ENCODE measurements around the gene TMEM269. TPM values are rescaled to one million over a fixed set of nuclear protein-coding genes. Genes with fewer than 3 reads are reported as not detected.

Gene TMEM269
- total RNA-seq, 8 experiments from 2014 or later, result 0.10 to 2.3 (median 0.67) TPM

GRCh38 chr1:42767510-42768000 is 17.2 kb upstream of the TMEM269 start:
- H3K4me1 ChIP-seq (replicated peaks in 1 of 2), result peaks cover 12 to 17% of the 10 kb centered on the region in 2 donors
- WGBS, 10 experiments, result 0 to 21% (median 2%) methylated on average over 1 to 15 of the region's 23 CpGs
- H3K4me3 ChIP-seq, result peak overlapping the region; percentile 79 to 94 (median 85)
- peak in 7 of 8 experiments; percentile 6 to 50 (median 40) for ATAC-seq (replicated peaks in 6 of 8)
- in situ Hi-C loops (cut with MboI; ENCODE audit: low pct_unique_long_range_greater_than_20kb in 2 of 9, low sequenced_read_pairs in 9 of 9, unreplicated experiment in 9 of 9), result no loop called here
- H3K27ac ChIP-seq, result peak overlapping the region; percentile 85 to 89

- peak overlapping the region; percentile 79 to 94 (median 85) for H3K4me3 ChIP-seq
- H3K4me1 ChIP-seq (replicated peaks in 1 of 2), result peaks cover 12 to 17% of the 10 kb centered on the region in 2 donors
- in situ Hi-C loops (cut with MboI; ENCODE audit: low pct_unique_long_range_greater_than_20kb in 2 of 9, low sequenced_read_pairs in 9 of 9, unreplicated experiment in 9 of 9), result no loop called here
- H3K27ac ChIP-seq, result no peak overlapping the region
- ATAC-seq (replicated peaks in 6 of 8), result no peak
- 58 to 100% (median 73%) methylated on average over 1 to 2 of the region's 2 CpGs for WGBS, 10 experiments
Observed at GRCh38 chr1:42768172-42768571, 16.6 kb upstream of the TMEM269 start.

DNA sequence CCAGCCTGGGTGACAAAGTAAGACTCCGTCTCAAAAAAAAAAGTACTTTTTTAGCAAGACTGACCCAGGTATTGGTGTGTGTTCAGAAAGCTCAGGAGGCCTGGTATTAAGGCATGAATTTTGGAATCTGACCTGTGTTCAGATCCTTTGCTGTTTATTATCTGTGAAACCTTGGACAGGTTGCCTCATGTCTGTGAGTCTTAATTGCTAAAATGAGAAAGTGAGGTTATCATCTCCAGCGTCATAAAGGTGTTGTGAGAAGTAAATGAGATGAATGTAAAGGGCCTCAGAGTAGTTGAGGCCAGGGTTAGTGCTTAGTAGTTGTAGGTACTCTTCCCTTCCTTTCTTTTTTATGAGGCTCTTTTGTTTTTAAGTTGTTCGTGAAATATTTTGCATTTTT is 15.0 kb upstream of the TMEM269 start:
- Histone ChIP-seq H3K27ac (no peak overlapping the region), H3K4me1 (replicated peaks in 1 of 2) (peaks cover 4 to 7% of the 10 kb centered on the region in 2 donors), H3K4me3 (no peak overlapping the region)
- WGBS, 10 experiments, result 90 to 100% (median 97%) methylated on average over 2 to 3 of the region's 3 CpGs
- ATAC-seq (replicated peaks in 6 of 8), result no peak
- in situ Hi-C loops (cut with MboI; ENCODE audit: low pct_unique_long_range_greater_than_20kb in 2 of 9, low sequenced_read_pairs in 9 of 9, unreplicated experiment in 9 of 9), result no loop called here

DNA sequence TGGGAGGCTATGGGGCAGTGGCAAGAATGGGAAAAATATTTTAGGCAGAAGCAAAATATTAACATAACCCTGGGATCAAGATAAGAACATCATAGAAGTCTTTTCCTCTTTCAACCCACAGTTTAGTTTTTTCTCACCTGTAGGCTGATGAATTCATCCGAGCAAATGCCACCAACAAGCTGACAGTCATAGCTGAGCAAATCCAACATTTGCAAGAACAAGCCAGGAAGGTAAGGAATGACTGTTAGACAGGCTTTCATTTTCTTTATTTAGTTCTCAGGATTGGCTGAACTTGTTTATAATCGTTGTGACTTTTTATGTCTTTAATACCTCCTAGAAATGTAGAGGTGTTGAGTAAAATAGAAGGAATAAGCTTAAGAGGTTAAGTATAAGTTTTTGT is 11.4 kb upstream of the TMEM269 start:
- Histone ChIP-seq H3K4me1 (replicated peaks in 1 of 2) (peaks cover 1 to 2% of the 10 kb centered on the region in 2 donors), H3K4me3 (no peak overlapping the region), H3K27ac (no peak overlapping the region)
- 29 to 83% (median 50%) methylated on average over 2 of the region's 2 CpGs; no CpG with 5 or more reads in 1 of the 10 experiments for WGBS, 10 experiments
- ATAC-seq (replicated peaks in 6 of 8), result no peak
- in situ Hi-C loops (cut with MboI; ENCODE audit: low pct_unique_long_range_greater_than_20kb in 2 of 9, low sequenced_read_pairs in 9 of 9, unreplicated experiment in 9 of 9), result no loop called here

GRCh38 chr1:42774928-42775526 is 9.8 kb upstream of the TMEM269 start:
- H3K4me1 ChIP-seq (replicated peaks in 1 of 2), result no peaks in the 10 kb centered on the region
- in situ Hi-C loops (cut with MboI; ENCODE audit: low pct_unique_long_range_greater_than_20kb in 2 of 9, low sequenced_read_pairs in 9 of 9, unreplicated experiment in 9 of 9), result loop anchor here in 4 of 9 experiments (25.0 kb wide), 1 partner anchor 287 kb away; no protein-coding TSS in a partner anchor
- ATAC-seq (replicated peaks in 6 of 8), result no peak
- 58 to 100% (median 92%) methylated on average over 1 to 5 of the region's 5 CpGs; no CpG with 5 or more reads in 1 of the 10 experiments for WGBS, 10 experiments
- no peak overlapping the region for H3K4me3 ChIP-seq
- H3K27ac ChIP-seq, result no peak overlapping the region

DNA sequence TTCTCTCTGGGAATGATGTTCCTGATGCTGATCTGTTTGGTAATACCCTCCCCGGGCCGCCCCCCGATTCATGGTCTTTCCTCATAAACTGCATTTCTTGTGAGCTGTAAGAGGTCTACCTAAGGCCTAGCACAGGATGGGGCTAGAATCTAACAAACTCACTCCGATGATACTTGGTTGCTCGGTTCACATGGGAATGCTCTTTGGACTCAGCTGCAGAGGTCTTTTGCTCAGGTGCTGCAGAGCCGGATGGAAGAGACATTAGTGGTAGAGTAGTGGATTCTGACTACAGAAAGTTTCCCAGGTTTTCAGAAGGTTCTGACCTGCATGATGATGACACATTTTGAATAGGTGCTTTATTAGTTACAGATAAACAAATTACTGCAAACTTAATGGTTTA is 8.3 kb upstream of the TMEM269 start:
- Histone ChIP-seq H3K4me1 (replicated peaks in 1 of 2) (no peaks in the 10 kb centered on the region), H3K4me3 (no peak overlapping the region), H3K27ac (no peak overlapping the region)
- 81 to 100% (median 97%) methylated on average over 2 to 6 of the region's 6 CpGs; no CpG with 5 or more reads in 2 of the 10 experiments for WGBS, 10 experiments
- in situ Hi-C loops (cut with MboI; ENCODE audit: low pct_unique_long_range_greater_than_20kb in 2 of 9, low sequenced_read_pairs in 9 of 9, unreplicated experiment in 9 of 9), result loop anchor here in 4 of 9 experiments (25.0 kb wide), 1 partner anchor 286 kb away; no protein-coding TSS in a partner anchor
- ATAC-seq (replicated peaks in 6 of 8), result no peak

- peak in 6 of 8 experiments; percentile 51 to 83 (median 65) for ATAC-seq (replicated peaks in 6 of 8)
- Histone ChIP-seq H3K27ac (no peak overlapping the region), H3K4me3 (no peak overlapping the region), H3K4me1 (replicated peaks in 1 of 2) (no peaks in the 10 kb centered on the region)
- in situ Hi-C loops (cut with MboI; ENCODE audit: low pct_unique_long_range_greater_than_20kb in 2 of 9, low sequenced_read_pairs in 9 of 9, unreplicated experiment in 9 of 9), result loop anchor here in 4 of 9 experiments (25.0 kb wide), 1 partner anchor 284 kb away; no protein-coding TSS in a partner anchor
Observed at GRCh38 chr1:42777852-42778251, 6.9 kb upstream of the TMEM269 start.

GRCh38 chr1:42779725-42780124 is 5.1 kb upstream of the TMEM269 start:
- Histone ChIP-seq H3K27ac (no peak overlapping the region), H3K4me1 (replicated peaks in 1 of 2) (no peaks in the 10 kb centered on the region), H3K4me3 (no peak overlapping the region)
- 64 to 100% (median 100%) methylated on average over 1 to 2 of the region's 2 CpGs; no CpG with 5 or more reads in 3 of the 10 experiments for WGBS, 10 experiments
- no peak for ATAC-seq (replicated peaks in 6 of 8)
- in situ Hi-C loops (cut with MboI; ENCODE audit: low pct_unique_long_range_greater_than_20kb in 2 of 9, low sequenced_read_pairs in 9 of 9, unreplicated experiment in 9 of 9), result loop anchor here in 4 of 9 experiments (25.0 kb wide), 1 partner anchor 283 kb away; no protein-coding TSS in a partner anchor

- 100% methylated on average over 1 of the region's 1 CpG; no CpG with 5 or more reads in 3 of the 10 experiments for WGBS, 10 experiments
- no peaks in the 10 kb centered on the region for H3K4me1 ChIP-seq (replicated peaks in 1 of 2)
- no peak overlapping the region for H3K4me3 ChIP-seq
- no peak for ATAC-seq (replicated peaks in 6 of 8)
- in situ Hi-C loops (cut with MboI; ENCODE audit: low pct_unique_long_range_greater_than_20kb in 2 of 9, low sequenced_read_pairs in 9 of 9, unreplicated experiment in 9 of 9), result loop anchor here in 4 of 9 experiments (25.0 kb wide), 1 partner anchor 282 kb away; no protein-coding TSS in a partner anchor
- no peak overlapping the region for H3K27ac ChIP-seq
Observed at GRCh38 chr1:42780176-42780575, 4.6 kb upstream of the TMEM269 start.

DNA sequence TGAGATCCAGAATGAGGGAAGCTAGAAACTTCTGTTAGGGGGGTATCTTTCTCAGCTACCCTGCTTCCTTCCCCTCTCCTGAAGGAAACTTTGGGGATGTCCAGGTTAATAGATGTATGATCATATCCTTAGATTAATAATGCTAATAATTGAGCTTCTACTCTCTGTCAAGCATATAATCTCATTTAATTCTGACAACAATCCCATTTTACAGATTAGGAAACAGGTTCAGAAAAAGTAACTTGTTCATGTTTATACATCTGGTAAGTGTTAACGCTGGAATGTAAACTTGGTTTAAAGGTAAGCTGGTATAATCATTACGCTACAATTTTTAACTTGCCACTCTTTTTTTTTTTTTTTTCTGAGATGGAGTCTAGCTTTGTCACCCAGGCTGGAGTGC is 1.7 kb upstream of the TMEM269 start:
- H3K4me3 ChIP-seq, result no peak overlapping the region
- H3K4me1 ChIP-seq (replicated peaks in 1 of 2), result no peaks in the 10 kb centered on the region
- ATAC-seq (replicated peaks in 6 of 8), result no peak
- in situ Hi-C loops (cut with MboI; ENCODE audit: low pct_unique_long_range_greater_than_20kb in 2 of 9, low sequenced_read_pairs in 9 of 9, unreplicated experiment in 9 of 9), result loop anchor here in 4 of 9 experiments (25.0 kb wide), 1 partner anchor 279 kb away; no protein-coding TSS in a partner anchor
- WGBS, 10 experiments, result 88 to 100% (median 97%) methylated on average over 1 to 2 of the region's 2 CpGs; no CpG with 5 or more reads in 3 of the 10 experiments
- no peak overlapping the region for H3K27ac ChIP-seq

DNA sequence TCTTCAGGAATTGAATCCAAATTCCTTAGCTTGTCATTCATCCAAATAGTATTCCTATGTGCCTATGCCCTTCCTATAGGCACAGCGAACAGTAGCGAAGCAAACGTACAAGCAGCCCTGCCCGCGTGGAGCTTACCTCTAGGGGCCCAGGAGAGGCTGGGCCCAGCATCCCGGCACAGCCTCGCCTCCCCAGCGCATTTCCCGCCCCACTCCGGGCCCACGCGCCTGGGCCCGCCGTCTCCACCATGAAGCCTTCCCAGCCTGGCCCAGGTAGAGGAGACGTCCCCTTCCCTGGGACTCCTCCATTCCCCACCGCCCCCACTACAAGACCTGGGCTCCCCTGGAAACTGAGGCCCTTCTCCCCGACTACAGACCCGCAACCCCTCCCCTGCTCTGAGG is 245 bp upstream of the TMEM269 start:
- in situ Hi-C loops (cut with MboI; ENCODE audit: low pct_unique_long_range_greater_than_20kb in 2 of 9, low sequenced_read_pairs in 9 of 9, unreplicated experiment in 9 of 9), result loop anchor here in 4 of 9 experiments (25.0 kb wide), 1 partner anchor 278 kb away; no protein-coding TSS in a partner anchor
- peak in 2 of 8 experiments; percentile 7 to 18 for ATAC-seq (replicated peaks in 6 of 8)
- H3K4me1 ChIP-seq (replicated peaks in 1 of 2), result no peaks in the 10 kb centered on the region
- H3K27ac ChIP-seq, result no peak overlapping the region
- 83 to 100% (median 97%) methylated on average over 2 to 3 of the region's 18 CpGs; no CpG with 5 or more reads in 6 of the 10 experiments for WGBS, 10 experiments
- no peak overlapping the region for H3K4me3 ChIP-seq

DNA sequence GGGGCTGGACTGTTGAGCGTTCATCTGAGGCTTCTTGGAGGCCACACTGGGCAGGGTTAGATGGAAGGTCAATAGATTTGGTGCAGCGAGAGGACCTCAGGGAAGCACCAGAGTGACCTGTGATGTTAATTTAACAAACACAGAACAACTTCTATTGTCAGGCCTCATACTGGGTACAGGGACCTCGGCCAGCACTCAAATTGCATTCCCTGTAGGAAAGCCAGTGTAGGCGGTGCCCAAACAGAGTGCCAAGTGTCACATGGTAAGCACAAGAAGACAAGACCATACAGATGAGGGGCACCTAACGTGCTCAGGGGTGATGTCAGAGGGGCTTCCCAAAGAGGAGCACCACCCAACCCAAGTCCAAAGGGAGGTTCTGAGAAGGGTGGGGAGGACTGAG is 1.3 kb downstream of the TMEM269 start:
- WGBS, 10 experiments, result 50 to 100% (median 86%) methylated on average over 1 to 4 of the region's 5 CpGs; no CpG with 5 or more reads in 3 of the 10 experiments
- no peak overlapping the region for H3K4me3 ChIP-seq
- H3K27ac ChIP-seq, result no peak overlapping the region
- ATAC-seq (replicated peaks in 6 of 8), result peak in 1 of 8 experiments; percentile 18
- in situ Hi-C loops (cut with MboI; ENCODE audit: low pct_unique_long_range_greater_than_20kb in 2 of 9, low sequenced_read_pairs in 9 of 9, unreplicated experiment in 9 of 9), result loop anchor here in 4 of 9 experiments (25.0 kb wide), 1 partner anchor 276 kb away; no protein-coding TSS in a partner anchor
- no peaks in the 10 kb centered on the region for H3K4me1 ChIP-seq (replicated peaks in 1 of 2)

GRCh38 chr1:42788021-42788420 is 3.2 kb downstream of the TMEM269 start:
- Histone ChIP-seq H3K4me3 (no peak overlapping the region), H3K4me1 (replicated peaks in 1 of 2) (no peaks in the 10 kb centered on the region), H3K27ac (no peak overlapping the region)
- WGBS, 10 experiments, result 83 to 100% (median 100%) methylated on average over 1 of the region's 1 CpG; no CpG with 5 or more reads in 5 of the 10 experiments
- in situ Hi-C loops (cut with MboI; ENCODE audit: low pct_unique_long_range_greater_than_20kb in 2 of 9, low sequenced_read_pairs in 9 of 9, unreplicated experiment in 9 of 9), result loop anchor here in 4 of 9 experiments (25.0 kb wide), 1 partner anchor 274 kb away; no protein-coding TSS in a partner anchor
- no peak for ATAC-seq (replicated peaks in 6 of 8)
